ENCODE measurements around the gene ITPR3. TPM values are rescaled to one million over a fixed set of nuclear protein-coding genes. Genes with fewer than 3 reads are reported as not detected.

Gene ITPR3
- total RNA-seq, 2 experiments from 2014 or later, result 56.6 to 83.5 TPM

- Histone ChIP-seq H3K4me2 (ENCODE audit: low read length) (no peak overlapping the region), H3K4me1 (ENCODE audit: insufficient read depth, low read length, poor library complexity, severe bottlenecking) (no peaks in the 10 kb centered on the region), H3K27ac (ENCODE audit: low read depth, low read length, poor library complexity, severe bottlenecking) (no peak overlapping the region), H4K20me1 (ENCODE audit: insufficient read depth, low read length) (no peaks in the 10 kb centered on the region), H3K36me3 (ENCODE audit: insufficient read depth, low read length) (peaks cover 79% of the 10 kb centered on the region), H3K9me3 (ENCODE audit: low read length) (no peaks in the 10 kb centered on the region), H3K9me2 (ENCODE audit: insufficient read depth, low read length) (no peaks in the 10 kb centered on the region), H3K79me2 (ENCODE audit: insufficient read depth, low read depth, low read length) (no peaks in the 10 kb centered on the region; the same call in 1 of the 2 replicates), H2AFZ (ENCODE audit: low read length) (no peak overlapping the region), H3K4me3 (ENCODE audit: low read depth, low read length, poor library complexity, severe bottlenecking) (no peak overlapping the region)
- no peak for DNase-seq (ENCODE audit: low spot score)
- ChIA-PET POLR2A (interaction anchor here (0.7 kb wide), 1 partner anchor 110 kb away, joined by 3 read pairs; no protein-coding TSS in a partner anchor), CTCF (ENCODE audit: unreplicated experiment) (no interaction called here)
- intact Hi-C loops (cut with micrococcal nuclease; ENCODE audit: unreplicated experiment), result no loop called here
- no peak for TF ChIP-seq EZH2phosphoT487 (IDR thresholded peaks at IDR 0.05; ENCODE audit: borderline replicate concordance, low read depth, low read length)
- TF ChIP-seq, protein P1, sequence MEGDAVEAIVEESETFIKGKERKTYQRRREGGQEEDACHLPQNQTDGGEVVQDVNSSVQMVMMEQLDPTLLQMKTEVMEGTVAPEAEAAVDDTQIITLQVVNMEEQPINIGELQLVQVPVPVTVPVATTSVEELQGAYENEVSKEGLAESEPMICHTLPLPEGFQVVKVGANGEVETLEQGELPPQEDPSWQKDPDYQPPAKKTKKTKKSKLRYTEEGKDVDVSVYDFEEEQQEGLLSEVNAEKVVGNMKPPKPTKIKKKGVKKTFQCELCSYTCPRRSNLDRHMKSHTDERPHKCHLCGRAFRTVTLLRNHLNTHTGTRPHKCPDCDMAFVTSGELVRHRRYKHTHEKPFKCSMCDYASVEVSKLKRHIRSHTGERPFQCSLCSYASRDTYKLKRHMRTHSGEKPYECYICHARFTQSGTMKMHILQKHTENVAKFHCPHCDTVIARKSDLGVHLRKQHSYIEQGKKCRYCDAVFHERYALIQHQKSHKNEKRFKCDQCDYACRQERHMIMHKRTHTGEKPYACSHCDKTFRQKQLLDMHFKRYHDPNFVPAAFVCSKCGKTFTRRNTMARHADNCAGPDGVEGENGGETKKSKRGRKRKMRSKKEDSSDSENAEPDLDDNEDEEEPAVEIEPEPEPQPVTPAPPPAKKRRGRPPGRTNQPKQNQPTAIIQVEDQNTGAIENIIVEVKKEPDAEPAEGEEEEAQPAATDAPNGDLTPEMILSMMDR (conservative IDR thresholded peaks at IDR 0.05; ENCODE audit: low read length), result no peak
- no TSS peak for BruUV-seq (replicated peaks)
Measured at GRCh38 chr6:33651403-33651802, 30.3 kb downstream of the ITPR3 start.

GRCh38 chr6:33652002-33652401, 30.9 kb downstream of the ITPR3 start:
- TF ChIP-seq EZH2phosphoT487 (IDR thresholded peaks at IDR 0.05; ENCODE audit: borderline replicate concordance, low read depth, low read length), result no peak
- TF ChIP-seq, protein P1 (conservative IDR thresholded peaks at IDR 0.05; ENCODE audit: low read length), result no peak
- Histone ChIP-seq H3K79me2 (ENCODE audit: insufficient read depth, low read depth, low read length) (no peaks in the 10 kb centered on the region; the same call in 1 of the 2 replicates), H3K9me3 (ENCODE audit: low read length) (no peaks in the 10 kb centered on the region), H3K27ac (ENCODE audit: low read depth, low read length, poor library complexity, severe bottlenecking) (no peak overlapping the region), H3K4me2 (ENCODE audit: low read length) (no peak overlapping the region), H3K4me1 (ENCODE audit: insufficient read depth, low read length, poor library complexity, severe bottlenecking) (no peaks in the 10 kb centered on the region), H3K9me2 (ENCODE audit: insufficient read depth, low read length) (no peaks in the 10 kb centered on the region), H3K4me3 (ENCODE audit: low read depth, low read length, poor library complexity, severe bottlenecking) (no peak overlapping the region), H4K20me1 (ENCODE audit: insufficient read depth, low read length) (no peaks in the 10 kb centered on the region), H2AFZ (ENCODE audit: low read length) (no peak overlapping the region), H3K36me3 (ENCODE audit: insufficient read depth, low read length) (peaks cover 80% of the 10 kb centered on the region)
- DNase-seq (ENCODE audit: low spot score), result no peak
- intact Hi-C loops (cut with micrococcal nuclease; ENCODE audit: unreplicated experiment), result no loop called here
- no TSS peak for BruUV-seq (replicated peaks)
- ChIA-PET POLR2A (no interaction called here), CTCF (ENCODE audit: unreplicated experiment) (no interaction called here)

GRCh38 chr6:33654831-33655554, 33.9 kb downstream of the ITPR3 start:
- no peak for DNase-seq (ENCODE audit: low spot score)
- CTCF ChIA-PET (ENCODE audit: unreplicated experiment), result no interaction called here
- Histone ChIP-seq H3K4me3 (ENCODE audit: low read depth, low read length, poor library complexity, severe bottlenecking) (no peak overlapping the region), H3K79me2 (ENCODE audit: insufficient read depth, low read depth, low read length) (no peaks in the 10 kb centered on the region), H3K9me2 (ENCODE audit: insufficient read depth, low read length) (no peaks in the 10 kb centered on the region), H3K9me3 (ENCODE audit: low read length) (no peaks in the 10 kb centered on the region), H3K36me3 (ENCODE audit: insufficient read depth, low read length) (peaks cover 77% of the 10 kb centered on the region), H4K20me1 (ENCODE audit: insufficient read depth, low read length) (no peaks in the 10 kb centered on the region), H3K27ac (ENCODE audit: low read depth, low read length, poor library complexity, severe bottlenecking) (no peak overlapping the region), H3K4me1 (ENCODE audit: insufficient read depth, low read length, poor library complexity, severe bottlenecking) (no peaks in the 10 kb centered on the region), H2AFZ (ENCODE audit: low read length) (no peak overlapping the region), H3K4me2 (ENCODE audit: low read length) (no peak overlapping the region)
- TF ChIP-seq EZH2phosphoT487 (IDR thresholded peaks at IDR 0.05; ENCODE audit: borderline replicate concordance, low read depth, low read length), result no peak
- TF ChIP-seq, protein P1 (conservative IDR thresholded peaks at IDR 0.05; ENCODE audit: low read length), result no peak
- BruUV-seq (replicated peaks), result no TSS peak
- intact Hi-C loops (cut with micrococcal nuclease; ENCODE audit: unreplicated experiment), result no loop called here
- POLR2A ChIA-PET, result no interaction called here
